GM23338 (cell line): ENCODE measurements around the gene ISOC2.
A peak's percentile ranks its signal among the peaks of the same experiment; 100 is the strongest.

ENCODE experiments used
- CREB1 ChIP-seq: fragments of 250-450 bp; sonication (Bioruptor Pico); IDR thresholded peaks from 2 replicates; pipeline ENCODE4 v1.5.0; 2020; ENCODE audit warnings: low read depth, mild to moderate bottlenecking, moderate library complexity
- POLR2AphosphoS5 ChIP-seq: IDR thresholded peaks from 2 replicates; pipeline ENCODE4 v1.6.1; 2016; ENCODE audit warnings: antibody characterized with exemption, low read depth

DNA sequence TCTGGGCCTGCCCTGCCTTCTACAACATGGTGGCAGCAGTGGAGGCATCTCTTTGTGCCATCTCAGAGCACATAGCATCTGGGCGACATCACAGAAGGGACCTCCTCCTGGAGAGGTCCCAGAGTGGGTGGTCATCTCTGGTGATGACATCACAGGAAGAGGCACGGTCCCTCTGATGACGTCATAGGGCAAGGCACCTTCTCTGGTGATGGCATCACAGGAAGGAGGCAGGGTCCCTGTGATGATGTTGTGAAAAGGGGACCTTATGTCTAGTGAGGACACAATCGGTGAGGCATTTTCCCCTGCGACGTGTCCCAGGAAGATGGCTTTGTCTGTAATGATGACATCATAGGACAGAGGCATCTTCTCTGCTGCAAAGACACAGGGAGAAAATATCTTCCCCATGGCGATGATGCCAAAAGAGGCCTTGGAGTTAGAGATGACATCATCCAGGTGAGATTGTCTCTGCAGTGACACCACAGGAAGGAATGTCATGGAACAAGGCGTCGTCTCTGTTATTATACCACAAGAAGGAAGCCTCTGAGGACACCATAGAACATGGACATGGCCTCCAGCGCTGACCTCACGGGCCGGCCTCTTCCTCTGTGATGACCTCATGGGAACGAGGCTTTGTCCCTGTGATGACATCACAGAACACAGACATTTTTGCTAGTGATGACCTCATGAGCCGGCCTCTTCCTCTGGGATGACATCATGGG, 29.0 kb downstream of the ISOC2 start:
- TF ChIP-seq CREB1 (CRISPR knock-in tag): peak; percentile 47; the same call in 1 of the 2 replicates
- no peak for TF ChIP-seq POLR2AphosphoS5
